G401.6 (cell line): ENCODE measurements around the gene C4orf50.
"Not testable (repeated sequence)": the region's sequence is repeated elsewhere in the genome, so short reads cannot be mapped to it uniquely, and the experiment has no call there.

Source experiments
- FAIRE-seq: peaks from 2 replicates; lab custom pipeline; 2012; peaks lifted over from hg19 to GRCh38; lab: Jason Lieb, UNC

Gene C4orf50

GRCh38 chr4:6012200-6012599 is 6.0 kb downstream of the C4orf50 start:
- FAIRE-seq = no peak

- FAIRE-seq = no peak
These were observed 6.5 kb downstream of the C4orf50 start for GRCh38 chr4:6011686-6012085.

GRCh38 chr4:6011271-6011671 is 7.0 kb downstream of the C4orf50 start:
- FAIRE-seq = no peak

- FAIRE-seq = no peak
These were observed 7.4 kb downstream of the C4orf50 start for GRCh38 chr4:6010789-6011188.

GRCh38 chr4:6009452-6009851 is 8.8 kb downstream of the C4orf50 start:
- FAIRE-seq = no peak

GRCh38 chr4:6008766-6009385 is 9.4 kb downstream of the C4orf50 start:
- no peak for FAIRE-seq

GRCh38 chr4:6008092-6008551 is 10.1 kb downstream of the C4orf50 start:
- no peak for FAIRE-seq

- no peak for FAIRE-seq
These were observed 13.1 kb downstream of the C4orf50 start for GRCh38 chr4:6005175-6005574.

GRCh38 chr4:6003485-6003884 is 14.7 kb downstream of the C4orf50 start:
- not testable (repeated sequence) for FAIRE-seq

GRCh38 chr4:6002926-6003325 is 15.3 kb downstream of the C4orf50 start:
- no peak for FAIRE-seq

- FAIRE-seq = no peak
These were observed 15.8 kb downstream of the C4orf50 start for GRCh38 chr4:6002492-6002833.

- FAIRE-seq = no peak
These were observed 16.3 kb downstream of the C4orf50 start for GRCh38 chr4:6001680-6002491.

- no peak for FAIRE-seq
These were observed 18.3 kb downstream of the C4orf50 start for GRCh38 chr4:5999830-6000365.

GRCh38 chr4:5999356-5999755 is 18.9 kb downstream of the C4orf50 start:
- FAIRE-seq = no peak

GRCh38 chr4:5998333-5998936 is 19.8 kb downstream of the C4orf50 start:
- FAIRE-seq = no peak

GRCh38 chr4:5996641-5997040 is 21.6 kb downstream of the C4orf50 start:
- FAIRE-seq = no peak

- no peak for FAIRE-seq
These were observed 22.2 kb downstream of the C4orf50 start for GRCh38 chr4:5995901-5996623.

- FAIRE-seq = no peak
These were observed 24.1 kb downstream of the C4orf50 start for GRCh38 chr4:5993876-5994811.

GRCh38 chr4:5993346-5993745 is 24.9 kb downstream of the C4orf50 start:
- FAIRE-seq = not testable (repeated sequence)

GRCh38 chr4:5992828-5993321 is 25.4 kb downstream of the C4orf50 start:
- no peak for FAIRE-seq

- no peak for FAIRE-seq
These were observed 25.9 kb downstream of the C4orf50 start for GRCh38 chr4:5992171-5992827.
